WTC11 (cell line): ENCODE measurements around the gene AKAP9. TPM values are rescaled to one million over a fixed set of nuclear protein-coding genes. Genes with fewer than 3 reads are reported as not detected.

ENCODE experiments used
- ATAC-seq: fragments of 200-7000 bp; cut with Tn5 transposase; 2 replicates; pipeline ENCODE4 v1.10.0; 2021; ENCODE audit warnings: mild to moderate bottlenecking, moderate library complexity
- CTCF ChIA-PET: fragments of 300-600 bp; sonication (Branson Sonifier 250); formaldehyde crosslinking; loops from one replicate; lab custom pipeline; 2021; ENCODE audit warnings: antibody characterized with exemption; lab: Charles Lee
- POLR2A ChIA-PET: fragments of 350-600 bp; sonication (Branson Sonifier 250); formaldehyde crosslinking; loops from one replicate; lab custom pipeline; 2021; ENCODE audit warnings: antibody characterized with exemption; lab: Charles Lee
- DNase-seq: peaks from one replicate; pipeline ENCODE4 v3.0.0; 2021; ENCODE audit warnings: low spot score
- H3K27ac Mint-ChIP-seq: 2 replicates; pipeline ENCODE4 v1.8.0; 2021; ENCODE audit warnings: mixed read lengths
- H3K27me3 Mint-ChIP-seq: 2 replicates; pipeline ENCODE4 v1.8.0; 2021; ENCODE audit warnings: low read depth, mild to moderate bottlenecking, moderate library complexity, mixed read lengths
- H3K36me3 Mint-ChIP-seq: 2 replicates; pipeline ENCODE4 v1.8.0; 2021; ENCODE audit warnings: mixed read lengths
- H3K4me1 Mint-ChIP-seq: 2 replicates; pipeline ENCODE4 v1.8.0; 2022; ENCODE audit warnings: mixed read lengths
- H3K4me3 Mint-ChIP-seq: 2 replicates; pipeline ENCODE4 v1.8.0; 2021; ENCODE audit warnings: mild to moderate bottlenecking, moderate library complexity, mixed read lengths
- H3K9me3 Mint-ChIP-seq: 2 replicates; pipeline ENCODE4 v1.8.0; 2021; ENCODE audit warnings: mixed read lengths
- AFF4 ChIP-seq: sonication (generic); formaldehyde crosslinking; IDR thresholded peaks from 2 replicates; pipeline ENCODE4 v1.8.1; 2023; ENCODE audit warnings: mild to moderate bottlenecking, missing genetic modification reagents, borderline replicate concordance
- CBFB ChIP-seq: sonication (generic); formaldehyde crosslinking; IDR thresholded peaks from 2 replicates; pipeline ENCODE4 v1.8.1; 2022; ENCODE audit warnings: mild to moderate bottlenecking, low read depth, missing genetic modification reagents
- E2F1 ChIP-seq: sonication (generic); formaldehyde crosslinking; IDR thresholded peaks from 2 replicates; pipeline ENCODE4 v1.8.0; 2022; ENCODE audit warnings: mild to moderate bottlenecking, missing genetic modification reagents
- E2F4 ChIP-seq: sonication (generic); formaldehyde crosslinking; IDR thresholded peaks from 2 replicates; pipeline ENCODE4 v1.8.1; 2022; ENCODE audit warnings: low read depth, mild to moderate bottlenecking, moderate library complexity, missing genetic modification reagents, borderline replicate concordance
- ESRRA ChIP-seq: sonication (generic); formaldehyde crosslinking; IDR thresholded peaks from 2 replicates; pipeline ENCODE4 v1.8.1; 2022; ENCODE audit warnings: mild to moderate bottlenecking, missing genetic modification reagents, borderline replicate concordance
- IRF2 ChIP-seq: sonication (generic); formaldehyde crosslinking; IDR thresholded peaks from 2 replicates; pipeline ENCODE4 v1.8.0; 2022; ENCODE audit warnings: low read depth, missing genetic modification reagents, borderline replicate concordance
- KAT7 ChIP-seq: sonication (generic); formaldehyde crosslinking; IDR thresholded peaks from 2 replicates; pipeline ENCODE4 v1.8.1; 2023; ENCODE audit warnings: missing genetic modification reagents, mild to moderate bottlenecking, borderline replicate concordance
- NFATC4 ChIP-seq: fragments of 250-450 bp; sonication (Bioruptor Pico); IDR thresholded peaks from 2 replicates; pipeline ENCODE4 v1.9.0; 2021; ENCODE audit warnings: mild to moderate bottlenecking
- NFYB ChIP-seq: sonication (generic); formaldehyde crosslinking; conservative IDR thresholded peaks from 2 replicates; pipeline ENCODE4 v1.8.0; 2022; ENCODE audit warnings: low read depth, missing genetic modification reagents
- PRDM15 ChIP-seq: sonication (generic); formaldehyde crosslinking; IDR thresholded peaks from 2 replicates; pipeline ENCODE4 v1.8.0; 2022; ENCODE audit warnings: missing genetic modification reagents
- PREB ChIP-seq: sonication (generic); formaldehyde crosslinking; IDR thresholded peaks from 2 replicates; pipeline ENCODE4 v1.8.1; 2022; ENCODE audit warnings: mild to moderate bottlenecking, missing genetic modification reagents, moderate library complexity, borderline replicate concordance
- SMAD3 ChIP-seq: sonication (generic); formaldehyde crosslinking; IDR thresholded peaks from 2 replicates; pipeline ENCODE4 v1.8.0; 2022; ENCODE audit warnings: missing genetic modification reagents, mild to moderate bottlenecking, borderline replicate concordance
- ZNF121 ChIP-seq: sonication (generic); formaldehyde crosslinking; IDR thresholded peaks from 2 replicates; pipeline ENCODE4 v1.8.0; 2023; ENCODE audit warnings: missing genetic modification reagents
- ZNF219 ChIP-seq: sonication (generic); formaldehyde crosslinking; IDR thresholded peaks from 2 replicates; pipeline ENCODE4 v1.8.0; 2023; ENCODE audit warnings: missing genetic modification reagents, mild to moderate bottlenecking, borderline replicate concordance
- ZNF232 ChIP-seq: sonication (generic); formaldehyde crosslinking; IDR thresholded peaks from 2 replicates; pipeline ENCODE4 v1.8.0; 2022; ENCODE audit warnings: mild to moderate bottlenecking, missing genetic modification reagents
- ZNF281 ChIP-seq: sonication (generic); formaldehyde crosslinking; IDR thresholded peaks from 2 replicates; pipeline ENCODE4 v1.8.0; 2023; ENCODE audit warnings: mild to moderate bottlenecking, missing genetic modification reagents
- ZNF512 ChIP-seq: sonication (generic); formaldehyde crosslinking; IDR thresholded peaks from 2 replicates; pipeline ENCODE4 v1.8.1; 2022; ENCODE audit warnings: missing genetic modification reagents, borderline replicate concordance
- ZNF671 ChIP-seq: fragments of 250-450 bp; sonication (Bioruptor Pico); IDR thresholded peaks from 2 replicates; pipeline ENCODE4 v1.8.0; 2021; ENCODE audit warnings: mild to moderate bottlenecking
- total RNA-seq: library from RNA; stranded (reverse); gene quantifications from 3 replicates; pipeline ENCODE4 v1.2.3, GENCODE V29; 2021

Gene AKAP9
- total RNA-seq, 1 experiment from 2014 or later = 35.2 TPM

GRCh38 chr7:92058899-92059298 lies 118.2 kb downstream of the AKAP9 start:
- Mint-ChIP-seq H3K9me3 (no peaks in the 10 kb centered on the region), H3K27me3 (no peaks in the 10 kb centered on the region), H3K36me3 (0 out of 2 replicates have a peak, but pooled peaks cover 2% of the 10 kb centered on the region), H3K4me3 (no peak overlapping the region), H3K27ac (no peak overlapping the region), H3K4me1 (peaks cover 8% of the 10 kb centered on the region)
- CTCF ChIA-PET = no interaction called here
- no peak for DNase-seq
- POLR2A ChIA-PET = no interaction called here
- ATAC-seq = no peak
- TF ChIP-seq E2F4 (CRISPR knock-in tag) = no peak
- no peak for TF ChIP-seq ZNF512 (CRISPR knock-in tag)
- no peak for TF ChIP-seq ZNF232
- no peak for TF ChIP-seq E2F1
- TF ChIP-seq PRDM15 = no peak
- TF ChIP-seq IRF2 (CRISPR knock-in tag) = no peak
- TF ChIP-seq NFATC4 (CRISPR knock-in tag) = no peak
- TF ChIP-seq ZNF219 (CRISPR knock-in tag) = no peak

GRCh38 chr7:92061154-92061553 lies 120.5 kb downstream of the AKAP9 start:
- no peak for DNase-seq
- CTCF ChIA-PET = interaction anchor here (0.9 kb wide), 1 partner anchor 12 kb away, joined by 3 read pairs; no protein-coding TSS in a partner anchor
- Mint-ChIP-seq H3K27ac (no peak overlapping the region; the same call in 1 of the 2 replicates), H3K9me3 (no peaks in the 10 kb centered on the region), H3K36me3 (0 out of 2 replicates have a peak, but pooled peaks cover 2% of the 10 kb centered on the region), H3K4me1 (peaks cover 8% of the 10 kb centered on the region), H3K4me3 (no peak overlapping the region), H3K27me3 (no peaks in the 10 kb centered on the region)
- POLR2A ChIA-PET = no interaction called here
- no peak for ATAC-seq
- TF ChIP-seq SMAD3 (CRISPR knock-in tag) (no peak), ZNF121 (CRISPR knock-in tag) (no peak), CBFB (no peak), PREB (CRISPR knock-in tag) (no peak), NFATC4 (CRISPR knock-in tag) (no peak), ZNF232 (no peak), NFYB (CRISPR knock-in tag) (no peak), ESRRA (CRISPR knock-in tag) (no peak), KAT7 (CRISPR knock-in tag) (no peak), ZNF671 (CRISPR knock-in tag) (no peak), ZNF281 (no peak), AFF4 (no peak)
